DMS53 treated with DMSO at 0.1 percent for 48 hours (cell line): ENCODE measurements around the gene B3GALT4.

Experiments
- DNase-seq: peaks from one replicate; lab custom pipeline; 2025; ENCODE audit not compliant: unreplicated experiment; lab: John Stamatoyannopoulos, UW

Gene B3GALT4

DNA sequence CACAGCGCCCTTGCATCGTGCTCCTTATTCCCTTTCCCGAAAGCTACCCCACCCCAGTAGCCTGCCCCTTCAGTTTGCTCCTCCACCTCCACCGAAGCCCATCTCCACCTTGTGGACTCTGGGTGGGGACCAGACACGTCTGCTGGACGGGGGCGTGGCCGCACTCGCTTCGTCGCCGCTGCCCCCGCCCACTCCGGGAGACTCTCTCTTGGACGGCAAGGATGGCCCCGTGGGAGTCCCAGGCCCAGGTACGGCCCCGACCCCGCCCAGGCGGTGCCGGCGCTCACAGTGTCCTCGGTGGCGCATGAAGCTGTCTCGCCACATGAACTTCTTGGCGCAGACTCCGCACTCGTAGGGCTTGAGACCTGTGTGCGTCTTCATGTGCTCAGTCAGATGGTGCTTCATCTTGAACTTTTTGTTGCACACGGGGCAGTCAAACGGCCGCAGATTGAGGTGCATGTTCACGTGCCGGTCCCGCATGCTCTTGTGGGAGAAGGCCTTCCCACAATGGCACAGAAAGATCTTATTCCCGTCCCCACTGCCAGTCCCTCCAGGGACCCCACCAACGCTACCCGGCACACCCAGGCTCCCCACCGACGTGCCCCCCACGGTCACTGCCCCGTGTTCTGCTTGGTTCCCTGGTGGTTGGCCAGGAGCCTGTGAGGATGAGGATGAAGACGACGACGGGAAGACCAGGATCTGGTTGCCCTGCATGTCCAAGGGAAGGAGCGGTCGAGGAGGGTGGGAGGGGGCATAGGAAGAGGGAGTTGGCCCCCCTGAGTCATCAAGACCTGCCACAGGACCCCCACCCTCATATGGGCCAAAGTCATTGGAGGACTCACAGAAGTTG, 38.2 kb downstream of the B3GALT4 start:
- peak; percentile 55 for DNase-seq

DNA sequence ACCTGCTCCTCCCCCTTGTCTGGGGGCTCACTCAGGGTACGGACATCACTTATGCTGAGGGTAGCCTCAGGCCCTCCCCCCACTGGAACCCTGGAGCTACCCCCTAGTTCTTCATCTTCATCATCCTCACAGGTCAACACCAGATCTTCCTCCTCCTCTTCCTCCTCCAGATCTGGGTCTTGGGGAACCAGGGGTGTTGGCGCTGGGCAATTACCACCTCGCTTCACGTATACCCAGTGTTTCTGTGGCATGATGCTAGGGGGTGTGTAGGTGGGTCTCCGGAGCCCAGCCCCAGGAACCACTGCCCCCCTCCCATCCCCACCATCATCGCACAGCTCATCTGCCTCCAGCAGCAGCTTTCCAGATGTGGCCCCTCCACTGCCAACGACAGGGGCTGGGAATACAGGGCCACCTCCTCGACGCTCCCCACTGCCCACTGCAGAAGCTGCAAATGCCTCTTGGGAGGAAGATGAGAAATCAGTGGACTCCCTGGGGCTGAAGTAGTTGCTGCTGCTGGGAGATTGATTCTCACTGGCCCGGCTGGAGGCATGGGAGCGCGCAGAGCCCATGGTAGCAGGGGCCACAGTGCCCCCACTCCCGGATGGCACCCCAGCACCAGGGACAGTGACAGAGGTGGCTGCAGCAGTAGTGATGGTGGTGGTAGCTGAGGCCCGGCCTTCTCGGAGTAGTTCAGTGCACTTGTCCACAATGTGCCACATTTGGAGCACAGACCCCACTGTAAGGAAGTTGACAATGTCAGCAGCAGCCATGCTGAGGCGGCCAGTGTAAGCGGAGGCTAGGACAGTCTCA, 39.1 kb downstream of the B3GALT4 start:
- DNase-seq: no peak

DNA sequence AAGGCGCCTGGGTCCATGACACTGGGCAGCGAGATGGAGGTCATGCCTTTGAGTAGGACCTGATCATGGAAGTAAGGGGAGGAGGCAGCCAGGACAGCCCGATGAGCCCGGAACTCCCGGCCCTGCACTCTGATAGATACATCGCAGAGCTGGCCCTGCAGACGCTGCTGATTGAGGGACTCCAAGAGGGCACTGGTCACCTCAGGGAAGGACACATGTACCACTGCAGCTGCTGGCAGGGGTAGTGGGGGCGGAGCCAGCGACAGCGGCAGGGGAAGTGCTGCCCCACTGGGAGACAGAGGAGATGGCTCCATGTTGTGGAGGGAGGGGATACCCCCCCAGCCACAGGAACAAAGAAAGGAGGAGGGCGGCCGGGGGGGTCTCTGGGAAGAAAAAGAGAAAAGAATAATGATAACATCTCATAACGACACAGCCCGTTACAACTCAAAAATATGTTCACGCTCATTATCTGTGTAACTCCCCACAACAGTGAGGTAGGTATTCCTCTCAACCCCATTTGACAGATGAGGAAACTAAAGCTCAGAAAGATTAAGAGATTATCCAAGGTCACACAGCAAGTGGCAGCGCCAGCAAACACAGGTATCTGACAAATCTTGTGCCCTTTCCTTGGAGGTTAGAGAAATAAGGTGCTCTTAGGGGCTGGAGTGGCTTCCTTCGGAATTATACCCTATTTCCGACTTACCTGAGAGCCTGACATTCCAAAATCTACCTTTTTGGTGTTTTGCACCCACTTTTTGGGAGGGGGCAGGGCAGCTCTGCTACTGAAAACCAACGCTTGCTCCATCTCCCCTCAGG, 39.9 kb downstream of the B3GALT4 start:
- no peak for DNase-seq

DNA sequence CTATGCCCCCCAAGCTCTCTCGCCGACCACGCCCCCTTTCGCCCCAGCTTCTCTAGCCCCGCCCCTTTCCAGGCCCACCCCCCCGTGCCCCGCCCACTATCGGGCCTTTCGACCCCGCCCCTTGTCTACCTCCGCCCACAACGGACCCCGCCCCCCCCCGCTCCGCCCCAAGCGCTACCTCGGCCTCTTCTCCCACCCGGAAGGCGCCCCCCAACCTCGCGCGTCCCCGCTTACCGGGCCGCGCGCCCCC, 40.4 kb downstream of the B3GALT4 start:
- DNase-seq: no peak

DNA sequence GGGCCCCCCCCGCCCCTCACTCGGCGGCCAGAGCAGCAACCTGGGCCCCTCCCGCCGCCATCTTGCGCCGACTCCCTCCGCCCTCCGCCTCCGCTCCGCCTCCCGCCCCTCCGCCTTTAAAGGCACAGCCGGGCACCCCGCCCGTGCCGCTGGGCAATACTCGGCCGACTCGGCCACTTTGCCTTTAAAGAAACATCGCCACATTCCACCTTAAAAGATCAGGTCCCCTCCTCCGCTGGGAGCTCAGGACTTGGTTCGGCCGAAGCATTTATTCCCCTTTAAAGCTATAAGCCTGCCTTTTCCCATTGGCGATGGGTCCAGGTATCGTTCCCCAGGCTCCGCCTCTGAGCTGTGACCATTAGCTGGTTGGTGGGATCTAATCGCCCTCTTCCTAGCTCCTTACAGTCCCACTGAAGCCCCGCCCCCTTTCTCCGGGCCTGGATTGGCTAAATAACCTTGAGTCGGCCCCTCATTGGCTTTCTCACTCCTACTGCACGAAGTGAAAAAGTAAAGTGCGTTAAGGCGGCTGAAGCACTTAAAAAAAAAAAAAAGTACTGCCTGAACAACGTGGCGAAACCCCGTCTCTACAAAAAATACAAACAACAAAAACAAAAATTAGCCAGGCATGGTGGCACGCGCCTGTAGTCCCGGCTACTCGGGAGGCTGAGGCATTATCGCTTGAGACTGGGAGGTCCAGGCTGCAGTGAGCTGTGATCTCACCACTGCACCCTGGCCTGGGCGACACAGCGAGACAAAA, 40.9 kb downstream of the B3GALT4 start, which contains the start of gene ZBTB22:
Gene ZBTB22, minus strand, starts transcription at position 76 of the 757 bp plus-strand sequence. CDS start 828 bp downstream, outside the sequence.
- peak; percentile 96 for DNase-seq

DNA sequence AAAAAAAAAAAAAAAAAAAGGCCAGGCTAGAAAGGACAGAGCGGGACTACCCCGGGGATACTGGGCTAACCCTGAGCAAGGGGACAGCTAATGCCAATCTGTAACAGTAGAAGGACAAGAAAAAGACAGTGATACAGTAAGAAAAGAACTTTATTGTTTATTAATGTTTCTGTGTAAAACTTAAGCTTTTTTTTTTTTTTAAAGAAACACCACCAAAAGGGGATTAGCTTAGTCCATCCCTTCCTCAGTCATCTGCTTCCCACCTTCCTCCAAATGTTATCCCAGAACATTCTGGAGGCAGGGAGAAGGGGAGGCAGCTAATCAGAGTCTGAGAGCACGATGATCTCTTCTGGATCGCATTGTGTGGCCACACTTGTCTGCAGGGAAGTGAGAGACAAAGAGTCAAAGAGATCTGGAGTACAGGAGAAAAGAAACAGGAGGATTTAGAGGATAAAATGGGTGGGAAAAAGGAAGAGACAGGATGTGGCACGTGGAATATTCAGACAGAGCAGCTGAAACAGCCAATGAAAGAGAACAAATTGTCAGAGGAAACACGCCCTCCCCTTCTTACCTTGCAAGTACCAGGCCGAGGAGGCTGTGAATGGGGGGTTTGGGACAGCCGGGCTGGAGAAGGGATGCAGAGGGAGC, 41.6 kb downstream of the B3GALT4 start:
- no peak for DNase-seq

DNA sequence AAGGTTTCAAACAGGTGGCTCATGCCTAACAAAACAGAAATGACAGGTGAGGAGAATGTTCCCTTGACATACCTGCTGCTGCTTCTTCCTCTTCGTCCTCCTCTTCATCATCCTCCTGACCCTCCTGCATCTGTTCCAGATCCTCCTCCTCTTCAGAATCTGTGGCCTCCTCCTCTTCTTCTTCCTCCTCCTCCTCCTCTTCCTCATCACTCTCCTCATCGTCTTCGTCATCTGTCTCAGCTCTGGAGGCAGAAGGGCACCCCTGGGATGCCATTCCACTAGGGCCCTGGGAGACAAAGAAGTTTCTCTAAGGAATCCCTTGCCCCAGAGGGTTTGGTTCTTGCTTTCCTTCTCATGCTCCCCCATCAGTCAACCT, 43.0 kb downstream of the B3GALT4 start:
- no peak for DNase-seq

DNA sequence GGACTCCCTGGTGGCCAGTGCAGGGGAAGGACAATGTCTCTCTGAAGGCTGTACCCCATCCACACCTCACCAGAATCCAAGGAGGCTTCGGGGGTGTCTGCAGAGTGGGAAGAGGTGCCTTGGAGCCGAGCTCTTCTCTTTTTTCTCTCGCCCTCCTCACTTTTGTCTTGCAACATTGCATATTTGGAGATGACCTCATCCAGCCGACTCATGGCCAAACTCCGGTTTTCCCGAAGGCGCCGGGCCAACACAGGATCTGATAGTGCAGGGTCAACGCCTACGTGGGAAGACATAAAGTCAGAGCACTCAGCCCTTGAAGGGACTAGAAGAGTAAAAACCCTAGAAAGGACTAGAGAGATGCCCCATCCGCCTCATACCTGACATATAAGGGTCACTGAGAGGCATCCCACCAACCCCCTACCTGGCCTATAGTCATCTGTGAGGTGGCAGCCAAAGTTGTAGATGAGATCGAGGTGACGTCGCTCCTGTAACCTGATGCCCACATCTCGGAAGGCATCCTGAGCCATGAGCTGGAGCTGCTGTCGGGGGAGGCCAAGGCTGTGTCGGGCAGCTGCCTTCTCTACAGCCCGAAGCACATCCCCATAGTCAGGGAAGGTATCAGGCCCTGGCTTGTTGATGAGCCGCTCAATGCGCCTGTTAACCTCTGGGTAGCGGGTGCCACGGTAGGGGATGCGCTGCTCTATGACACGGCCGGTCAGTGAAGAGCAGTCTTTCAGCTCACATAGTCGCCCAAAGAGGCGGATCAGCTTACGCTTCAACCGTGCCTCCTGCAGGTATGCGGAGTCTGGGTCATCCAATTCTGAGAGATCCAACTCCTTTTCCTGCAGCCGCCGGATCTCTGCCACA, 43.6 kb downstream of the B3GALT4 start:
- no peak for DNase-seq

DNA sequence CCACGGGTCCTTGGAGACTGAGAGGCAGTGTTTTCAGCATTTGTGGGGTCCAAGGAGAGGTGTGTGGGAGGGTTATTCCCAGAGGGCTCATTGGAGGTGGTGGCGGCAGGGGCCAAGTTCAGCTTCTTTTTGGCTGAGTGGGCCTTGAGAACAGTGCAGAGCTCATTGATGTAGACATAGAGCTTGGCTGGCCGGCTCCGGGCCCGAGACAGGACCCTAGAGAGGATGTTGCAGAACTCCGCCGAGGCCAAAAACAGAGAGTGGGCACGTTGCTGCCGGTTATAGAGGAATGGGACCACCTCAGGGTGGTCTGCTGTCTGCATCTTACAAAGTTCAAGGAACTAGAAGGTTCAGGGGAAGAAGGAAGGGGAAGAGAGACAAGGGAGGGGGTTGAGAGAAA, 44.3 kb downstream of the B3GALT4 start:
- no peak for DNase-seq

DNA sequence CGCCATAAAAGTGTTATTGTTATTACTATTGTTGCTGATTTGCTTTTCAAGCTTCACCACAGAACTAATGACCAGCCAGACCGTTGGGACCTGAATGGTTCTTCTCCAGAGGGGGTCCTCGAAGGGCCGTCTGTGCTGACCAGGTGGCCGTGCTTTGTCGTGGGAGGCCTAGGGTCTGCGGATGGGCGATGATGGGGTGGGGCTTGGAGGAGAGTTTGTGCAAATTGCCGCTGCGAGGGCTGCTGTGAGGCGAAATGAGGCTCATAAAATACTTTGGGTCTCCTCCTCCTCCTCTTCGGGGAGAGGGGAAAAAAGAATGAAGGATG, 46.7 kb downstream of the B3GALT4 start:
- no peak for DNase-seq

DNA sequence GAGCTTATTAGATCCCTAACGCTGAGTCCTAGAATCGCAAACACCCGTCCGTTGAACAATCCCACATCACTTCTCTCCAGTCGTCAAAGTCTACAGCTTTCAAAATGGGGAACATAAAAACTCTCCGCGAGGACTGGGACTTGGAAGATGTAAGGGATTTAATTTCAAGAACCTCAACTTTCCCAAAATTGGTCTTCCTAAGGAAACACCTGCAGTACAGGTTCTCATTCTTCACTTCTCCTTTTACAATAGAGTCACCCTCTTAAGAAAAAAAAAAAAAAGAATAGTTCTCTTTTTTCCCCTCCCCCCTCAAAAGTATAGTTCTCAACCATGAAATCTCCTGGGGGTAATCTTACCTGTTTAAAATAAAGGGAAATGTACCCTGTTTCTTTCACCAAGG, 47.2 kb downstream of the B3GALT4 start:
- peak; percentile 33 for DNase-seq
